Endothelial cell of umbilical vein (primary cell): Measurements from ENCODE around the gene MRPS6. TPM values are rescaled to one million over a fixed set of nuclear protein-coding genes. Genes with fewer than 3 reads are reported as not detected.

Experiments used
- BruUV-seq: library from RNA; stranded (reverse); fragments of 400-500 nt; replicated peaks from 2 replicates; lab custom pipeline; 2021; lab: Mats Ljungman, UMichigan
- CTCF ChIA-PET: fragments of 300-600, 350-600 bp; sonication (Branson Sonifier 250); formaldehyde crosslinking; loops from one replicate; lab custom pipeline; 2021; ENCODE audit warnings: antibody characterized with exemption, inconsistent platforms; lab: Charles Lee
- POLR2A ChIA-PET: fragments of 300-600, 350-600 bp; sonication (Branson Sonifier 250); formaldehyde crosslinking; loops from one replicate; lab custom pipeline; 2021; ENCODE audit warnings: antibody characterized with exemption, inconsistent platforms; lab: Charles Lee
- DNase-seq: peaks from one replicate; pipeline ENCODE4 v3.0.0-alpha.2; 2011; ENCODE audit warnings: low read depth, low spot score
- FAIRE-seq: peaks from 2 replicates; lab custom pipeline; 2011; peaks lifted over from hg19 to GRCh38; lab: Jason Lieb, UNC
- H2AFZ ChIP-seq: 2 replicates; pipeline ENCODE4 v1.6.0; 2012; ENCODE audit warnings: low read depth, low read length, control low read depth, inconsistent platforms
- H3K27ac ChIP-seq: 2 replicates; pipeline ENCODE4 v1.5.1; 2011; ENCODE audit warnings: low read depth, mild to moderate bottlenecking, control low read depth, low read length, moderate library complexity; ENCODE audit not compliant: insufficient read depth
- H3K27me3 ChIP-seq, 2 experiments: 2 replicates each; pipeline versions ENCODE4 v1.6.0 to v1.6.1; 2011; ENCODE audit warnings: low read length in 2 of 2, mixed read lengths in 1 of 2; ENCODE audit not compliant: control insufficient read depth in 2 of 2, insufficient read depth in 2 of 2
- H3K36me3 ChIP-seq, 2 experiments: 2 replicates in 1 of 2; 3 replicates in 1 of 2; pipeline ENCODE4 v1.5.1; 2011; ENCODE audit warnings: low read length in 2 of 2, mild to moderate bottlenecking in 1 of 2, moderate library complexity in 1 of 2; ENCODE audit not compliant: control insufficient read depth in 2 of 2, insufficient read depth in 2 of 2; ENCODE audit errors: extremely low read depth in 1 of 2
- H3K4me1 ChIP-seq: 3 replicates; pipeline ENCODE4 v1.5.1; 2011; ENCODE audit warnings: mild to moderate bottlenecking, low read length; ENCODE audit not compliant: control insufficient read depth, insufficient read depth; ENCODE audit errors: extremely low read depth
- H3K4me2 ChIP-seq: 2 replicates; pipeline ENCODE4 v1.6.1; 2011; ENCODE audit warnings: low read length, control low read depth, mixed read lengths; ENCODE audit not compliant: insufficient read depth
- H3K4me3 ChIP-seq, 3 experiments: fragments of 200-600 bp in 1 of 3; sonication (generic), shearing (Covaris generic) in 1 of 3; replicated peaks in 1 of 3; 2 replicates each; pipeline ENCODE4 v1.5.1; 2011 to 2016; ENCODE audit warnings: control low read depth in 3 of 3, low read length in 3 of 3, mild to moderate bottlenecking in 2 of 3, inconsistent platforms in 1 of 3, low read depth in 1 of 3, moderate library complexity in 1 of 3; ENCODE audit not compliant: insufficient read depth in 1 of 3
- H3K79me2 ChIP-seq: 2 replicates; pipeline ENCODE4 v1.6.0; 2012; ENCODE audit warnings: low read length, inconsistent platforms; ENCODE audit not compliant: control insufficient read depth, insufficient read depth
- H3K9ac ChIP-seq: replicated peaks from 2 replicates; pipeline ENCODE3; 2011; ENCODE audit warnings: low read length, control low read depth; ENCODE audit not compliant: insufficient read depth; ENCODE audit errors: extremely low read depth
- H3K9me1 ChIP-seq: replicated peaks from 3 replicates; pipeline ENCODE4 v1.6.0; 2011; ENCODE audit warnings: mild to moderate bottlenecking, low read length; ENCODE audit not compliant: control insufficient read depth, insufficient read depth; ENCODE audit errors: extremely low read depth
- H3K9me3 ChIP-seq: replicated peaks from 2 replicates; pipeline ENCODE4 v1.5.1; 2012; ENCODE audit warnings: low read length, inconsistent platforms; ENCODE audit not compliant: control insufficient read depth, insufficient read depth
- H4K20me1 ChIP-seq: replicated peaks from 2 replicates; pipeline ENCODE3; 2011; ENCODE audit warnings: mild to moderate bottlenecking, low read length; ENCODE audit not compliant: control insufficient read depth, insufficient read depth; ENCODE audit errors: extremely low read depth
- CTCF ChIP-seq, 2 donors: IDR thresholded peaks; 1 replicate in 1 of 2; 2 replicates in 1 of 2; pipeline ENCODE4 v1.5.1; 2011; ENCODE audit warnings: low read length in 2 of 2, mild to moderate bottlenecking in 2 of 2, moderate library complexity in 2 of 2, control low read depth in 1 of 2, inconsistent platforms in 1 of 2, low read depth in 1 of 2; ENCODE audit not compliant: insufficient read depth in 1 of 2; ENCODE audit errors: extremely low read depth in 1 of 2
- EZH2 ChIP-seq: IDR thresholded peaks from 2 replicates; pipeline ENCODE4 v1.6.1; 2012; ENCODE audit warnings: borderline replicate concordance, low read depth, mild to moderate bottlenecking, moderate library complexity, low read length, inconsistent platforms; ENCODE audit not compliant: severe bottlenecking
- FOS ChIP-seq: IDR thresholded peaks from 2 replicates; pipeline ENCODE4 v1.6.1; 2011; ENCODE audit warnings: mild to moderate bottlenecking, low read length, moderate library complexity, borderline replicate concordance; ENCODE audit not compliant: insufficient read depth
- GATA2 ChIP-seq: IDR thresholded peaks from 2 replicates; pipeline ENCODE4 v1.7.0; 2011; ENCODE audit warnings: low read depth, mild to moderate bottlenecking, moderate library complexity, mixed read lengths, low read length; ENCODE audit not compliant: insufficient read length, insufficient read depth
- JUN ChIP-seq: IDR thresholded peaks from 2 replicates; pipeline ENCODE4 v1.6.1; 2011; ENCODE audit warnings: borderline replicate concordance, low read depth; ENCODE audit not compliant: insufficient read length, insufficient read depth
- MAX ChIP-seq: IDR thresholded peaks from 2 replicates; pipeline ENCODE4 v1.6.1; 2011; ENCODE audit not compliant: insufficient read depth, insufficient read length
- MYC ChIP-seq: IDR thresholded peaks from one replicate; pipeline ENCODE4 v1.6.1; 2011; ENCODE audit warnings: mild to moderate bottlenecking, low read depth, low read length
- POLR2A ChIP-seq: IDR thresholded peaks from 2 replicates; pipeline ENCODE4 v1.6.1; 2012; ENCODE audit warnings: low read depth, mild to moderate bottlenecking, control low read depth, low read length
- POLR2AphosphoS5 ChIP-seq: IDR thresholded peaks from 2 replicates; pipeline ENCODE4 v1.6.1; 2012; ENCODE audit warnings: low read depth, mild to moderate bottlenecking, control low read depth, low read length, moderate library complexity; ENCODE audit not compliant: insufficient read depth
- dilution Hi-C: fragments of 300-500 bp; cut with MboI; formaldehyde crosslinking; loops from one replicate; pipeline ENCODE4 v1.15.0; 2019; ENCODE audit warnings: low sequenced_read_pairs; ENCODE audit not compliant: extremely low pct_ligation_motif_present
- intact Hi-C: fragments of 100-400 bp; cut with micrococcal nuclease; formaldehyde crosslinking; loops from one replicate; pipeline ENCODE4 v1.10.0; 2022
- polyA plus RNA-seq, 4 experiments: library from polyadenylated mRNA; depleted of rRNA in 3 of 4; stranded (reverse) in 3 of 4; unstranded in 1 of 4; fragments of >200 nt; gene quantifications; 2 replicates each; pipeline versions ENCODE4 v1.2.1 to v1.2.3, GENCODE V29; 2011 to 2012; ENCODE audit warnings: missing spikeins in 1 of 4
- total RNA-seq: library from RNA; stranded (reverse); gene quantifications from 2 replicates; pipeline ENCODE4 v1.2.3, GENCODE V29; 2021

MRPS6 gene
- total and polyA plus RNA-seq, 2 donors (not counting 3 experiments of a cell fraction or from before 2014, with no cell fraction given), result 19.8 to 37.2 TPM

GRCh38 chr21:34115160-34115559, 41.8 kb downstream of the MRPS6 start:
- no peaks in the 10 kb centered on the region for H3K4me1 ChIP-seq
- H3K9me3 ChIP-seq, result no peaks in the 10 kb centered on the region
- intact Hi-C loops (no loop called here), dilution Hi-C loops (no loop called here)
- BruUV-seq, result no TSS peak
- no peak for TF ChIP-seq MAX
- no peak for TF ChIP-seq POLR2A
- TF ChIP-seq FOS, result no peak
- no peak for TF ChIP-seq EZH2
- no peak for TF ChIP-seq MYC
- TF ChIP-seq POLR2AphosphoS5, result no peak
- no peak for TF ChIP-seq CTCF (IDR thresholded peaks at IDR 0.05; ENCODE audit: extremely low read depth in 1 of 2, insufficient read depth in 1 of 2, low read depth in 1 of 2, low read length in 2 of 2)
- TF ChIP-seq GATA2, result no peak
- no peak for TF ChIP-seq JUN
- no peaks in the 10 kb centered on the region for H3K79me2 ChIP-seq
- no peak overlapping the region for H3K9ac ChIP-seq
- no peak overlapping the region for H2AFZ ChIP-seq
- no peak overlapping the region for H3K4me2 ChIP-seq
- no peak for FAIRE-seq
- no peaks in the 10 kb centered on the region for H3K36me3 ChIP-seq
- H3K9me1 ChIP-seq, result no peaks in the 10 kb centered on the region
- no peak overlapping the region for H3K27ac ChIP-seq
- no peaks in the 10 kb centered on the region for H3K27me3 ChIP-seq
- peaks cover 3% of the 10 kb centered on the region for H4K20me1 ChIP-seq
- CTCF ChIA-PET, result no interaction called here
- DNase-seq, result no peak
- POLR2A ChIA-PET, result no interaction called here
- no peak overlapping the region for H3K4me3 ChIP-seq
